ENCODE results near the gene PLA2G4B. TPM values are rescaled to one million over a fixed set of nuclear protein-coding genes. Genes with fewer than 3 reads are reported as not detected.

PLA2G4B gene, protein sequence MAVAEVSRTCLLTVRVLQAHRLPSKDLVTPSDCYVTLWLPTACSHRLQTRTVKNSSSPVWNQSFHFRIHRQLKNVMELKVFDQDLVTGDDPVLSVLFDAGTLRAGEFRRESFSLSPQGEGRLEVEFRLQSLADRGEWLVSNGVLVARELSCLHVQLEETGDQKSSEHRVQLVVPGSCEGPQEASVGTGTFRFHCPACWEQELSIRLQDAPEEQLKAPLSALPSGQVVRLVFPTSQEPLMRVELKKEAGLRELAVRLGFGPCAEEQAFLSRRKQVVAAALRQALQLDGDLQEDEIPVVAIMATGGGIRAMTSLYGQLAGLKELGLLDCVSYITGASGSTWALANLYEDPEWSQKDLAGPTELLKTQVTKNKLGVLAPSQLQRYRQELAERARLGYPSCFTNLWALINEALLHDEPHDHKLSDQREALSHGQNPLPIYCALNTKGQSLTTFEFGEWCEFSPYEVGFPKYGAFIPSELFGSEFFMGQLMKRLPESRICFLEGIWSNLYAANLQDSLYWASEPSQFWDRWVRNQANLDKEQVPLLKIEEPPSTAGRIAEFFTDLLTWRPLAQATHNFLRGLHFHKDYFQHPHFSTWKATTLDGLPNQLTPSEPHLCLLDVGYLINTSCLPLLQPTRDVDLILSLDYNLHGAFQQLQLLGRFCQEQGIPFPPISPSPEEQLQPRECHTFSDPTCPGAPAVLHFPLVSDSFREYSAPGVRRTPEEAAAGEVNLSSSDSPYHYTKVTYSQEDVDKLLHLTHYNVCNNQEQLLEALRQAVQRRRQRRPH
- total RNA-seq, result 8.2 and 42.6 TPM in 2 replicates

DNA sequence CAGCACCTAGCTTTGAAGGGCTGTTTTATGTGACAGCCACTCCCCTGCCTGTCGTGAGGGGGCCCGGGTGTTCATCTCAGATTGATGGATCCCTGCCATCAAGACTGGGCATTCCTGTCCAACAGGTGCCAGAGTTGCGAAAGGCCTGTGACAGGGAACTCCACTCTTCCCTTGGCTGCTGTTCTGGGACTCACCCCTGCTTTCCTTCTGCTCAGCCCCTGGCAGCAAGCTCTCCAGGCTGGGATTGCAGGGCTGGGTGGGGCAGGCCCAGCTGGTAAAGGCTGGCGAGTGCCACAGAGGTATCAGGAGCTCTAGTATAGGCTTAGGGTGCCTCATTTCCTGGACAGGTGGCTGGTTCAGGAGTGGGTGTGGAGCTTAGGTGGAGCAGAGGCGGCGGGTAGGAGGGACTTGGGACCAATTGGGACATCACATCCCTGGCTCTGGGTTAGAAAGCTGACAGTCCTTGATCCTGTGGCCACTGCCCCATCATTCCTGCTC, at the start of gene PLA2G4B:
PLA2G4B (plus strand) TSS at position 448 of the 498 bp plus-strand sequence. CDS start 67 bp downstream, outside the sequence.
- H3K27me3 ChIP-seq (ENCODE audit: control insufficient read depth, insufficient read depth, low read length), result no peaks in the 10 kb centered on the region
- no peak for TF ChIP-seq CTCF (IDR thresholded peaks at IDR 0.05; ENCODE audit: insufficient read depth, low read length, severe bottlenecking)
- peaks cover 44% of the 10 kb centered on the region for H3K36me3 ChIP-seq (ENCODE audit: control insufficient read depth, insufficient read depth, low read length)
- peak; percentile 95 for FAIRE-seq
- H3K4me3 ChIP-seq (ENCODE audit: low read depth, low read length), result no peak within 1 kb of the TSS
- peak; percentile 68 for DNase-seq (ENCODE audit: low read depth)

- no peak for FAIRE-seq
- DNase-seq (ENCODE audit: low read depth), result no peak
- no peak overlapping the region for H3K4me3 ChIP-seq (ENCODE audit: low read depth, low read length)
- no peak for TF ChIP-seq CTCF (IDR thresholded peaks at IDR 0.05; ENCODE audit: insufficient read depth, low read length, severe bottlenecking)
- no peaks in the 10 kb centered on the region for H3K27me3 ChIP-seq (ENCODE audit: control insufficient read depth, insufficient read depth, low read length)
- peaks cover 3% of the 10 kb centered on the region for H3K36me3 ChIP-seq (ENCODE audit: control insufficient read depth, insufficient read depth, low read length)
Observed at GRCh38 chr15:41789236-41789635, 49.4 kb upstream of the PLA2G4B start.

DNA sequence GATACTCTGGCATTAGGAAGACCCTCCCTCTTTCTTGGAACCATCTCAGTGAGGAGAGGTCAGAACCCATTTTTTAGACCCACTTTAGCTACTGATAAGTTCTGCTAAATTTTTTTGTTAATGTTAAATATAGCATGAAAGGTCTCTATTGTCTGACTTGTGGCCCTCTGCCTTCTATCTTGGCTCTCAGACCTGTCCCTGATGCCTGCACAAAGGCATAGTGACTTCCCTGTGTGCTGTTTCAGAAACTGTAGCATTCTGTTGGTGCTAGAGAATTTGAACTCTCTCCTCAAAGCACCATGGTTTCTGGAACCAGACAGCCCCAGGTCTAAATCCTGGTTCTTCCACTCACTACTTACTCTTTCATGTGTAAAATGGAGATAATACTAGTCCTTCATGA, 49.0 kb upstream of the PLA2G4B start:
- no peak for FAIRE-seq
- no peak for TF ChIP-seq CTCF (IDR thresholded peaks at IDR 0.05; ENCODE audit: insufficient read depth, low read length, severe bottlenecking)
- peaks cover 3% of the 10 kb centered on the region for H3K36me3 ChIP-seq (ENCODE audit: control insufficient read depth, insufficient read depth, low read length)
- DNase-seq (ENCODE audit: low read depth), result no peak
- H3K4me3 ChIP-seq (ENCODE audit: low read depth, low read length), result no peak overlapping the region
- no peaks in the 10 kb centered on the region for H3K27me3 ChIP-seq (ENCODE audit: control insufficient read depth, insufficient read depth, low read length)

GRCh38 chr15:41790169-41790568, 48.5 kb upstream of the PLA2G4B start:
- TF ChIP-seq CTCF (IDR thresholded peaks at IDR 0.05; ENCODE audit: insufficient read depth, low read length, severe bottlenecking), result no peak
- no peak for DNase-seq (ENCODE audit: low read depth)
- H3K4me3 ChIP-seq (ENCODE audit: low read depth, low read length), result no peak overlapping the region
- H3K27me3 ChIP-seq (ENCODE audit: control insufficient read depth, insufficient read depth, low read length), result no peaks in the 10 kb centered on the region
- FAIRE-seq, result no peak
- H3K36me3 ChIP-seq (ENCODE audit: control insufficient read depth, insufficient read depth, low read length), result peaks cover 3% of the 10 kb centered on the region

- no peak for FAIRE-seq
- Histone ChIP-seq H3K36me3 (ENCODE audit: control insufficient read depth, insufficient read depth, low read length) (peaks cover 3% of the 10 kb centered on the region), H3K4me3 (ENCODE audit: low read depth, low read length) (no peak overlapping the region)
Observed at GRCh38 chr15:41790756-41791546, 47.7 kb upstream of the PLA2G4B start.

More at GRCh38 chr15:41790756-41791546, 47.7 kb upstream of the PLA2G4B start:
- TF ChIP-seq CTCF (IDR thresholded peaks at IDR 0.05; ENCODE audit: insufficient read depth, low read length, severe bottlenecking), result no peak
- no peaks in the 10 kb centered on the region for H3K27me3 ChIP-seq (ENCODE audit: control insufficient read depth, insufficient read depth, low read length)
- DNase-seq (ENCODE audit: low read depth), result peak; percentile 80
